GM19035 (cell line): ENCODE data around the gene ANXA11.

ENCODE experiments used
- ATAC-seq: cut with Tn5 transposase; IDR thresholded peaks from one replicate; pipeline ENCODE4 v1.9.1; 2021; ENCODE audit not compliant: unreplicated experiment

The ANXA11 gene

GRCh38 chr10:80191589-80192270, 13.6 kb downstream of the ANXA11 start:
- ATAC-seq: no peak

- no peak for ATAC-seq
Observed at GRCh38 chr10:80188713-80189112, 16.6 kb downstream of the ANXA11 start.

GRCh38 chr10:80187465-80188409, 17.6 kb downstream of the ANXA11 start:
- ATAC-seq: peak; percentile 93

- no peak for ATAC-seq
Observed at GRCh38 chr10:80187060-80187459, 18.3 kb downstream of the ANXA11 start.

GRCh38 chr10:80186364-80187012, 18.8 kb downstream of the ANXA11 start:
- no peak for ATAC-seq

GRCh38 chr10:80185578-80186299, 19.6 kb downstream of the ANXA11 start:
- ATAC-seq: no peak

GRCh38 chr10:80184291-80184690, 21.0 kb downstream of the ANXA11 start:
- no peak for ATAC-seq

- ATAC-seq: no peak
Observed at GRCh38 chr10:80183436-80183835, 21.9 kb downstream of the ANXA11 start.

GRCh38 chr10:80182986-80183385, 22.4 kb downstream of the ANXA11 start:
- ATAC-seq: no peak

- no peak for ATAC-seq
Observed at GRCh38 chr10:80177781-80178636, 27.3 kb downstream of the ANXA11 start.

GRCh38 chr10:80176526-80176925, 28.8 kb downstream of the ANXA11 start:
- no peak for ATAC-seq

GRCh38 chr10:80174641-80175395, 30.5 kb downstream of the ANXA11 start:
- ATAC-seq: no peak

GRCh38 chr10:80173466-80173865, 31.9 kb downstream of the ANXA11 start:
- no peak for ATAC-seq

GRCh38 chr10:80172896-80173295, 32.4 kb downstream of the ANXA11 start:
- no peak for ATAC-seq

- ATAC-seq: no peak
Observed at GRCh38 chr10:80171248-80171660, 34.1 kb downstream of the ANXA11 start.

GRCh38 chr10:80170641-80171040, 34.7 kb downstream of the ANXA11 start:
- no peak for ATAC-seq

GRCh38 chr10:80170026-80170425, 35.3 kb downstream of the ANXA11 start:
- no peak for ATAC-seq

- ATAC-seq: no peak
Observed at GRCh38 chr10:80168679-80169380, 36.5 kb downstream of the ANXA11 start.

- ATAC-seq: no peak
Observed at GRCh38 chr10:80168162-80168511, 37.2 kb downstream of the ANXA11 start.
